ENCODE results near the gene MTFR1L.
A peak's percentile ranks its signal among the peaks of the same experiment; 100 is the strongest.

Gene MTFR1L

DNA sequence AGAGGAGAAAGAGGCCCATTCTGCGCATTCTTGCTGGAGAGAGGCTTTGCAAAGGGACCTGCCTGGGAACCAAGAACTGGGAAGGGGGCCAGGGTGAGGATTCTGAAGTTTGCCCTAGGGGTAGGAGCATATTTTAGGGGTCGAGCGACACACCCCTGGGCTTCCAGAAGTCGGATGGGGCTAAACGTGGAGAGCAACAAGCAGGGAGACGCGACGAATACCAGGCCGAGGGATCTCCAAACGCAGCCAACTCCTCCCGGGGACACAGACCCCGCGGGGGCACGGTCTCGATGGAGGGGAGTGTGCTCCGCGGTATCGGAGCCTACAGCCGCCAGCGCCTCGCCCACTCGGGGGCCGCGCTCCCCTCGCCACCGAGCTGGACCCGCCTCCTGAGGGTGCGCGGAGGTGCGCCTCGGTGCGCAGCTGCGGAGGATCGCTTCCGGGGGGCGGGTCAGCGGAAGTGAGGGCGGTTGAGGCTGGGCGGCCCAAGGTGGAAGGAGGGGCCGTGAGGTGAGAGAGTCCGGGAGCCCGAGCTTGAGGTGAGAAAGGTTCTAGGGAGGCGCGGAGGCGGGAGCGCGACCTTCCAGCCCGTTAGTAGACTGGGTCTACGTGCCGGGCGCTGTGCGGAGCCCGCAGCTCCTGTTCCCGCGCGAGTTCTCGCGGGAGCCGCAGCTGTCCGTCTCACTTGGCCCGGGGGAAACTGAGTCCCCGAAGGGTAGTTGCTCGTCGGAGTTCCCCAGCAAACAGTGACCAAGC, at the start of gene MTFR1L:
TSS of gene MTFR1L (plus strand) at position 464 of the 756 bp plus-strand sequence. CDS start 3,151 bp downstream, outside the sequence.
- peak; percentile 90 for DNase-seq (ENCODE audit: low read depth)

GRCh38 chr1:25770541-25771220, 49.1 kb upstream of the MTFR1L start:
- DNase-seq (ENCODE audit: low read depth), result no peak

- DNase-seq (ENCODE audit: low read depth), result no peak
These were observed 48.3 kb upstream of the MTFR1L start for GRCh38 chr1:25771221-25772114.

DNA sequence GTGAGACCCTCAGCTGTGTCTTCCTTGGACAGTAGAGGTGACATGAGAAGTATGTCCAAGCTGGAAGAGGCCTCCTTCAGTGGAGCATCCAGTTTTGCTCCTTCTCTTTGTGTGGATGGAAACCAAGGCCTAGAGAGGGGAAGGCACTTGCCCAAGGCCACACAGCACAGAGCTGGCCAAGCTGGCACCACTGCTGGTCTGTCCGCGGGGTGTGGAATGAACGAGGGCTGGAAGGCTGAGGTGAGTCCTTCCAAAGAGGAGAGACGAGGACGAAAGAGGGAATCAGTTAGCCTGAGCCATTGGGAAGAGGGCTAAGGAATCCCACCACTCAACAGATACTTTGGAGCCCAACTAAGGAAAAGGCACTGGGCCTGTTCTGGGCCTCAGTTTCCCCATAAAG, 47.6 kb upstream of the MTFR1L start:
- no peak for DNase-seq (ENCODE audit: low read depth)

DNA sequence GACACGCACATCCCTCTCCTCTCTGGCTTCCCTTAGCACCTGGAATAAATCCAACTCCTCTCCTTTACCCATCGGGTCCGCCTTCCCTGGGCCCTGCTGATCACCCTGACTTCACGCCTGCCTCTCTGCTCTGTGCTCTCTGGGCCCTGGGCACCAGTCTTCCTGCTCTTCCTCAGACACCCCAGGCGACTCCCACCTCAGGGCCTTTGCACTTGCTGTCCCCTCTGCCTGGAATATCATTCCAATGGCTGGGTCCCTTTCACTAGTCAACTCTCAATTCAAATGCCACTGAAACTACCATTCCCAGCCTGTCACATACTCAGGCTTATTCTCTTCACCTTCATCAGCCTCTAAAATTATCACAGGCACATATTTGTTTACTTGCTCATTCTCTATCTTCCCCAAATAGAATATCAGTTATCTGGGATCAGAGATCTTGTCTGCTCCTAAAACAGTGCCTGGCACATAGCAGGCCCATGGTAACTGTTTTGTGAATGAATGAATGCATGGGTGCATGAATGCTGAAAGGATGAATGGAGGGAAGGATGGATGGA, 47.0 kb upstream of the MTFR1L start:
- DNase-seq (ENCODE audit: low read depth), result no peak

- no peak for DNase-seq (ENCODE audit: low read depth)
These were observed 46.2 kb upstream of the MTFR1L start for GRCh38 chr1:25773441-25774125.

- DNase-seq (ENCODE audit: low read depth), result no peak
These were observed 45.4 kb upstream of the MTFR1L start for GRCh38 chr1:25774206-25774803.

DNA sequence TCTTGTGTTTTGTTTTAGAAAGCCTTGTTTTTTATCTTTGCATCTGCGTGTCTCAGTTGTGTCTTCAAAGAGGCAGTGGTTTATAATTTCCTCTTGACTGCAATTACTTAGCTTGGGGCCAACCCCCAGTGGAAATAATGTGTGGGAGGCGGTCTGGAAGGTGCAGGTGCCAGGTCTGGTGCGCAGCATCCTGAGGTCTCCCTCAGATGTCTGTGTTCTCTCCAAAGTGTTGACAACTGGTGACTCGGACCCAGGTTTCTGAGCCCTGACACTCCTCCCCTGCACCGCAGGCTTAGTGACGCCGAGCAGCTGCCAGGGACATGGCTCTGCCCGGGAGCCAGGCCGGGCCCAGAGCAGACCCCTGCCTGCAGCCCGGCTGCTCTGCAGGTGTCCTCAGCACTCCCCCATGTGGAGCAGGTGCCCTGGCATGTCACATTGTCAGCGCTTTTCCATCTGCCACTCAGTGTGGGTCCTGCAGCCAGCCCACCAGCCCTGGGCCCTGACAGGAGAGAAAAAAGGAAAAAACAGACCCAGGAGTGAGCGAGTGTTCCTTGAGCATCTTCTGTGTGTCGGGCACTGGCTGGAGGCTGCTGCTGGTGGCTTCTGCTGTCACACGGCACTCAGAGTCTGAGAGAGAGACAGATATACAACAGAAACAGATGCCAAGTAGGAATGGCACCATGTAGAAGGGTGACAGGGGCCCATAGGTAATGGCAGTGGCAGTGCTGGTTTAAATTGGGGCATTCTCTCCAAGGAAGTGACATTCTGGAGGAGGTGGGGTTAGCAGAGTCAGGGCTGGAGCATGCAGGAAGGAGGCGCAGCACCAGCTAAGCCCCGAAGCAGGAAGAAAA, 44.6 kb upstream of the MTFR1L start:
- peak; percentile 66 for DNase-seq (ENCODE audit: low read depth)

DNA sequence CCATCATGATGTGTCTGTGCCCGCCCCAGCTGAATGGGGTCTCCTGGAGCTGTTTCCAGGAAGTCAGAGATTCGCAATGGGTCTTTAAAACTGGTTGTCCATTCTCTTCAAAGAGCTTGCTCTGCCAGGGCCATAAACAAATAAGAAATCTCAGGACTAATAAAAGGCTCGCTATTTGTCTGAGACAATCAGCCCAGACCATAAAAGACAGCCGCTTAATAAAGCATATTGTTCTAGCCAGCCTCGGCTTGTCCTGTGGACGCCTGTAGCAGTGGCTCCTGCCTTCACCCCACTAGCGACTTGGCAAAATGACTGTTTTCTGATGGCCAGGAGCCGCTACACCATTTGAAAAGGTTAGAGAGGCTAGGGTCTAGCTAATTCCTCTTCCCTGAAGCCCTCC, 40.4 kb upstream of the MTFR1L start:
- no peak for DNase-seq (ENCODE audit: low read depth)

GRCh38 chr1:25779894-25780293, 39.9 kb upstream of the MTFR1L start:
- no peak for DNase-seq (ENCODE audit: low read depth)

DNA sequence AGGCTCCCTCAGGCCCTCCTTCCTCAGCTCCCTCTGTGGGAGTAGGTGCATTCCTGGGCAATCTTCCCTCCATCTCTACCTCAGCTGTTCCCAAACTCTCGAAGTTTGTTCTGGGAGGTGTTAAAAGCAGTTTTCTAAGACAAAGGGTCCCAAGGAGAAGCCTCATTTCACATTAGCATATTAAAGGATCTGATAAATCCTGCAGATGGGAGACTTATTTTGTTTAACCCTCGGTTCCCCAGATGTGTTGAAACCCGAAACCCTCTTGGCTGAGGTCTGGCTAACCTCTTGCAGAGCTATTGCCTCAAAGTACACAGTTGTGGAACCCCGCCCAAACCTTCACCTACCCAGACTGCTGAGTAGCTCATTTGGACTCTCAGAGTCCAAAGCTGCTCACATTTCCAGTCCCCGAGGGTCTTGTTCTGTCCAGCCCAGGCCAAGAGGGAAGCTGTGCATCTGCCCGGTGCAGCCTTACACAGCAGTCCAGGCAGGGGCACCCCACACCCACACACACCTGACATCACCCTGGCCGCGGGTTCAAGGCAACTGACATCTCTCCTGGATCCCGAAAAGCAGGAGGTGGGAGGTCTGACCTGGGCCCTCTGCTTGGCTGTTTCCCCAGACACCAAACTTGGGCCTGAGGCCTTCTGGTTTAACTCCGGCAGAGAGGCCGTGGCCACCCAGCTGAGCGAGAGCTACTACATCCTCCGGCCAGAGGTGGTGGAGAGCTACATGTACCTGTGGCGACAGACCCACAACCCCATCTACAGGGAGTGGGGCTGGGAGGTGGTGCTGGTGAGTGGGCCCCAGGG, 39.2 kb upstream of the MTFR1L start:
- DNase-seq (ENCODE audit: low read depth), result no peak

GRCh38 chr1:25781130-25781433, 38.7 kb upstream of the MTFR1L start:
- DNase-seq (ENCODE audit: low read depth), result no peak

DNA sequence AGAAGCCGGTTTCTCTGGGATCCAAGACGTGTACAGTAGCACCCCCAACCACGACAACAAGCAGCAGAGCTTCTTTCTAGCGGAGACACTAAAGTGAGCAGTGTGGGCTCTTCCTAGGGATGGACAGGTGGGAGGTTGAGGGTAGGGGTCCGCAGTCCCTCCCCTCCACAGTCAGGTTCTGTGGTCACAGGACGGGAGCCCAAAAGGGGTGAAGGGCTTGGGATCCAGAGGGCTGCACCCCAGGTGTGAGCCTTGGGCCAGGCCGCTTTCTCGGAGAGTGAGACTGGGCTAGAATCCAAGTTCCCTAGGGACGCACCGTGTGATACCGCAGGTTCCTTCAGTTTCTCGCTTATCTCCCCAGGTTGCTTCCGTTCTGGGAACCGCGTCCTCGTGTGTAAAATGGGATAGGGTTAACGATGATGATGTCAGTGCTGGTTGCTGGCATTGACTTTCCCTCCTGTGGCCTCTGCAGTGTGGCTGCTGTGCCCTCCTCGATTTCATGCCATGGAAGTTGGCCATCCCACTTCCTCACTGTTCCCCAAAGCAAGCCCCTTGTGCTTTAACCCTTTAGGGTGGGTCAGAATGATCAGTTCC, 37.0 kb upstream of the MTFR1L start:
- no peak for DNase-seq (ENCODE audit: low read depth)

DNA sequence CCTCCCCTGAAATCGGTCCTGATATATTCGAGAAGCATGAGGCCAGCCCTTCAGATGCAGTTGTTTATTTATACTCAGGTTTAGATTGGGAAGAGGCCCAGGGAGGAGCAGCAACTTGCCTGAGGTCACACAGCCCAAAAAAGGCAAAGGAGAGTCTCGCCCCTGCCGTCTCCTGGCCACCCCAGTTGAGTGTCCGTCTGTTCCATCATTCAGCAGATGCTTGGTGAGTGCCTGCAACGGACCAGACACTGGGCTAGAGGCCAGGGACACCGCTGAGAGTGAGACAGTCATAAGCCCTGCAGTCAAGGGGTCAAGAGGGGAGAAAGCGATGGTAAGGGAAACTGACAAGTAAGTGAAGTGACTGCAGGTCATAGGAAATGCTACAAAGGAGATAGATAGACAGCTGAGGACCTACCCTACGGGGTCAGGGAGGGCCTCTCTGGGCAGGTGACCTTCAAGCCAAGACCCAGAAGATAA, 35.1 kb upstream of the MTFR1L start:
- no peak for DNase-seq (ENCODE audit: low read depth)

- DNase-seq (ENCODE audit: low read depth), result no peak
These were observed 34.3 kb upstream of the MTFR1L start for GRCh38 chr1:25785333-25786067.

DNA sequence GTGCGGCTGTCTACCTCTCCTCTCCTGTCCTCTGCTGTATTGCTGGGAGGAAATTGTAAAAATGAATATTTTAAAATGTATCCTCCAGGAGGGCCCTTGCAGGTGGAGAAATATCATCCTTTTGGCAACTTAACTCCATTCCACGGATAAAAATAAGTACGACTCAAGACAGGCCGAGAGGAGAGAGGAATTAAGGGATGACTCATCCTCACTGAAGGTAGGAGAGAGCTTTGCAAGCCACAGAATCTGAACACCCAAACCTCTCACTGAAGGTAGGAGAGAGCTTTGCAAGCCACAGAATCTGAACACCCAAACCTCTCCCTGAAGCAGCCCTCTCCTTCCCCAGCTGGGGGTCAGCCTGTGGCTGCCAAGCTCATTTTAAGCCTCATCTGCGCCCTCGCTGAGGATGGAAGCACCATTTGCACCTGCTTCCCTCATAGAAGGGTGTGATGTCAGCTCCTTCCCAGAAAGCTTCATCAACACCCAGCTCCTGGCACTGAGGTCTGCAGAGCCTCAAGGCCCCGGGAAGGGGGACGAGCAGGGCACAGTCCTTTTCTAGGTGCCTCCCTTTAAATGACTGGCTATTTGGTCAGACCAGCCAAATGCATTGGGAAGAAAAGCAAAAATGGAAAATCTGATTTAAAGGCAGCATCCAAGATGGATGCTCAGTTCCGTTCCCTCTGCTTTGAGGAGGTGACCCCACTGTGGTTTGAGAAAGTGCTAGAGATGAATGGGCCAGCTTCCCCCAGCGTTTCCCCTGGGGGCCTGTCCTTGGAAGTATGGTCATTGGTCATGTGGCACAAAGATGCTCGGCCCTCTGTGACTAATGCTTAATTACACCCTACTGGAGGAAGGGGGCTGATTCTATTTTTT, 32.6 kb upstream of the MTFR1L start:
- DNase-seq (ENCODE audit: low read depth), result no peak

DNA sequence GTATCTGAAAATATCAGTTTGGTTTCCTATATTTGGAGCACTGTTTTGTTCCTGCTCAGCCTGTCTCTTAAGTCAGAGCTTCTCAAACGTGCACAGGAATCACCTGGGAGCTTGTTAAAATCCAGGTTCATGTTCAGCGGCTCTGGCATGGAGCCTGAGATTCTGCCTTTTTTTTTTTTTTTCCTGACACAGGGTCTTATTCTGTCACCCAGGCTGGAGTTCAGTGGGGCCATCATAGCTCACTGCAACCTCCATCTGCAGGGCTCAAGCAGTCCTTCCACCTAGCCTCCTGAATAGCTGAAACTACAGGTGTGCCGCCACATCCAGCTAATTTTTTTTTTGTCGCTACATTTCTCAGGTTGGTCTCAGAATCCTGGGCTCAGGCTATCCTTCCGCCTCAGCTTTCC, 32.0 kb upstream of the MTFR1L start:
- DNase-seq (ENCODE audit: low read depth), result no peak
